ENCODE data around the gene TUBB4A. TPM values are rescaled to one million over a fixed set of nuclear protein-coding genes. Genes with fewer than 3 reads are reported as not detected.

The TUBB4A gene
- total RNA-seq, 1 experiment from 2014 or later: 4.4 TPM

DNA sequence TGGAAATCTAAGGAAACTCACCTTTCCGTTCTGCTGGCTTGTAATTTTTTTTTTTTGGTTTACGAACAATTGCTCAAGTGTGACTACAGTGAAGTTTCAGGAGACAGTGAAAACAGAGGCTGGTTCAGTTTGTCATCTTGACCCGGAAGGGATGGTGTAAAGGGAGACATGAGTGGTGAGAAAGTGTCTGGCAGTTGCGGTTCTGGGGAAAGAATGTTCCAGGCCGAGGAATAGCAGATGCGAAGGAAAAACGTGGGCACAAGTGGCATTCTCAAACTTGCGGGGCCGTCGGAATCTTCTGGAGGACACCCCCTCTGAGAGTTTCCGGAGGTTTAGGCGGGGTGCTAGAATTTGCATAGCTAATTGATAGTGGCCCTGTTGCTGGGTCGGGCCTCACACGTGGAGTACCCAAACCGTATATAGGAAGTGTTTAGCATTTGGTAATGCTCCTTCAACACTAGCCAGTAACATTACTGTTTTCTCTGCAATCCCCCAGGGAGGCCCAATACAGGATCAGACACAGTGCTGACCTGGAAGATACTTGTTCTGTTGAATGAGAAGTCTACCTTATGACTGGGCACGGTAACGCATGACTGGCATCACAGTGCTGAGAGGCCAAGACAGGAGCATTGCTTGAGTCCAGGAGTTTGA lies 25.9 kb upstream of the TUBB4A start:
- H3K36me3 ChIP-seq (ENCODE audit: control insufficient read depth, insufficient read depth, low read length): no peaks in the 10 kb centered on the region; the same call in 1 of the 2 replicates
- DNase-seq (ENCODE audit: low read depth, low spot score) (no peak), ATAC-seq (no peak)
- peaks cover 10% of the 10 kb centered on the region for H3K4me1 ChIP-seq (ENCODE audit: control insufficient read depth, insufficient read depth, low read length)
- intact Hi-C loops (cut with micrococcal nuclease; ENCODE audit: unreplicated experiment): no loop called here
- POLR2A ChIA-PET: no interaction called here
- in situ Hi-C loops (cut with HindIII; ENCODE audit: low pct_unique_long_range_greater_than_20kb, low sequenced_read_pairs): no loop called here
- no peak for TF ChIP-seq POLR2AphosphoS5 (IDR thresholded peaks at IDR 0.05; ENCODE audit: low read depth, low read length)
- TF ChIP-seq, protein P1, sequence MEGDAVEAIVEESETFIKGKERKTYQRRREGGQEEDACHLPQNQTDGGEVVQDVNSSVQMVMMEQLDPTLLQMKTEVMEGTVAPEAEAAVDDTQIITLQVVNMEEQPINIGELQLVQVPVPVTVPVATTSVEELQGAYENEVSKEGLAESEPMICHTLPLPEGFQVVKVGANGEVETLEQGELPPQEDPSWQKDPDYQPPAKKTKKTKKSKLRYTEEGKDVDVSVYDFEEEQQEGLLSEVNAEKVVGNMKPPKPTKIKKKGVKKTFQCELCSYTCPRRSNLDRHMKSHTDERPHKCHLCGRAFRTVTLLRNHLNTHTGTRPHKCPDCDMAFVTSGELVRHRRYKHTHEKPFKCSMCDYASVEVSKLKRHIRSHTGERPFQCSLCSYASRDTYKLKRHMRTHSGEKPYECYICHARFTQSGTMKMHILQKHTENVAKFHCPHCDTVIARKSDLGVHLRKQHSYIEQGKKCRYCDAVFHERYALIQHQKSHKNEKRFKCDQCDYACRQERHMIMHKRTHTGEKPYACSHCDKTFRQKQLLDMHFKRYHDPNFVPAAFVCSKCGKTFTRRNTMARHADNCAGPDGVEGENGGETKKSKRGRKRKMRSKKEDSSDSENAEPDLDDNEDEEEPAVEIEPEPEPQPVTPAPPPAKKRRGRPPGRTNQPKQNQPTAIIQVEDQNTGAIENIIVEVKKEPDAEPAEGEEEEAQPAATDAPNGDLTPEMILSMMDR (IDR thresholded peaks at IDR 0.05): no peak
- TF ChIP-seq, protein P2, sequence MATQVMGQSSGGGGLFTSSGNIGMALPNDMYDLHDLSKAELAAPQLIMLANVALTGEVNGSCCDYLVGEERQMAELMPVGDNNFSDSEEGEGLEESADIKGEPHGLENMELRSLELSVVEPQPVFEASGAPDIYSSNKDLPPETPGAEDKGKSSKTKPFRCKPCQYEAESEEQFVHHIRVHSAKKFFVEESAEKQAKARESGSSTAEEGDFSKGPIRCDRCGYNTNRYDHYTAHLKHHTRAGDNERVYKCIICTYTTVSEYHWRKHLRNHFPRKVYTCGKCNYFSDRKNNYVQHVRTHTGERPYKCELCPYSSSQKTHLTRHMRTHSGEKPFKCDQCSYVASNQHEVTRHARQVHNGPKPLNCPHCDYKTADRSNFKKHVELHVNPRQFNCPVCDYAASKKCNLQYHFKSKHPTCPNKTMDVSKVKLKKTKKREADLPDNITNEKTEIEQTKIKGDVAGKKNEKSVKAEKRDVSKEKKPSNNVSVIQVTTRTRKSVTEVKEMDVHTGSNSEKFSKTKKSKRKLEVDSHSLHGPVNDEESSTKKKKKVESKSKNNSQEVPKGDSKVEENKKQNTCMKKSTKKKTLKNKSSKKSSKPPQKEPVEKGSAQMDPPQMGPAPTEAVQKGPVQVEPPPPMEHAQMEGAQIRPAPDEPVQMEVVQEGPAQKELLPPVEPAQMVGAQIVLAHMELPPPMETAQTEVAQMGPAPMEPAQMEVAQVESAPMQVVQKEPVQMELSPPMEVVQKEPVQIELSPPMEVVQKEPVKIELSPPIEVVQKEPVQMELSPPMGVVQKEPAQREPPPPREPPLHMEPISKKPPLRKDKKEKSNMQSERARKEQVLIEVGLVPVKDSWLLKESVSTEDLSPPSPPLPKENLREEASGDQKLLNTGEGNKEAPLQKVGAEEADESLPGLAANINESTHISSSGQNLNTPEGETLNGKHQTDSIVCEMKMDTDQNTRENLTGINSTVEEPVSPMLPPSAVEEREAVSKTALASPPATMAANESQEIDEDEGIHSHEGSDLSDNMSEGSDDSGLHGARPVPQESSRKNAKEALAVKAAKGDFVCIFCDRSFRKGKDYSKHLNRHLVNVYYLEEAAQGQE (IDR thresholded peaks at IDR 0.05; ENCODE audit: insufficient read depth in 1 of 2, low read depth in 2 of 2, low read length in 1 of 2): no peak
- TF ChIP-seq TCF7L2 (IDR thresholded peaks at IDR 0.05; ENCODE audit: low read depth, low read length): no peak
- TF ChIP-seq SIN3A (IDR thresholded peaks at IDR 0.05; ENCODE audit: borderline replicate concordance, insufficient read depth, low read depth, low read length): no peak
- no peaks in the 10 kb centered on the region for H3K27me3 ChIP-seq (ENCODE audit: control insufficient read depth, insufficient read depth, low read length)
- BruUV-seq (replicated peaks): no TSS peak
- no peak overlapping the region for H3K27ac ChIP-seq (ENCODE audit: low read length)
- H3K4me3 ChIP-seq (ENCODE audit: low read depth in 2 of 2, low read length in 2 of 2): no peak overlapping the region
- no peaks in the 10 kb centered on the region for H3K9me3 ChIP-seq (ENCODE audit: control insufficient read depth, insufficient read depth, low read depth, low read length)
- CTCF ChIA-PET: no interaction called here

DNA sequence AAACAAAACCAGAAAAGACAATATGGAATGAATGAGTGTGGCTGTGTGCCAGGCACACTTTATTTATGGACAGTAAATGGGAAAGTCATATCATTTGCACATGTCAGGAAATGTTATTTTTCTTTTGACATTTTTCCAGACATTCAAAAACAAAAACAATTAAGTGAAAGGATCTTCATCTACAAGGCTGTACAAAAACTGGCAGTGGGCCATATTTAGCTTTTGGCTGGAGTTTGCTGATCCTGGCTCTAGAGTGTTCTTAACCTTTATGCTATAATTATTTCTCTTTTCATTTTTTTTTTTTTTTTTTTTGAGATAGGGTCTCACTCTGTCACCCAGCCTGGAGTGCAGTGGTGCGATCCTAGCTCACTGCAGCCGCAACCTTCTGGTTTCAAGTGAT lies 22.2 kb upstream of the TUBB4A start:
- CTCF ChIA-PET: interaction anchor here (0.6 kb wide), 1 partner anchor 18 kb away, joined by 3 read pairs; no protein-coding TSS in a partner anchor
- no peak overlapping the region for H3K27ac ChIP-seq (ENCODE audit: low read length)
- POLR2A ChIA-PET: interaction anchor here (0.6 kb wide), 1 partner anchor 256 kb away, joined by 3 read pairs; no protein-coding TSS in a partner anchor
- no peaks in the 10 kb centered on the region for H3K36me3 ChIP-seq (ENCODE audit: control insufficient read depth, insufficient read depth, low read length)
- DNase-seq (ENCODE audit: low read depth, low spot score) (no peak), ATAC-seq (no peak)
- H3K4me1 ChIP-seq (ENCODE audit: control insufficient read depth, insufficient read depth, low read length): peaks cover 1% of the 10 kb centered on the region; the same call in 1 of the 2 replicates
- TF ChIP-seq, protein P1 (IDR thresholded peaks at IDR 0.05): no peak
- TF ChIP-seq TCF7L2 (IDR thresholded peaks at IDR 0.05; ENCODE audit: low read depth, low read length): no peak
- TF ChIP-seq, protein P2 (IDR thresholded peaks at IDR 0.05; ENCODE audit: insufficient read depth in 1 of 2, low read depth in 2 of 2, low read length in 1 of 2): no peak
- TF ChIP-seq POLR2AphosphoS5 (IDR thresholded peaks at IDR 0.05; ENCODE audit: low read depth, low read length): no peak
- no peak for TF ChIP-seq SIN3A (IDR thresholded peaks at IDR 0.05; ENCODE audit: borderline replicate concordance, insufficient read depth, low read depth, low read length)
- BruUV-seq (replicated peaks): no TSS peak
- no peaks in the 10 kb centered on the region for H3K27me3 ChIP-seq (ENCODE audit: control insufficient read depth, insufficient read depth, low read length)
- no peaks in the 10 kb centered on the region for H3K9me3 ChIP-seq (ENCODE audit: control insufficient read depth, insufficient read depth, low read depth, low read length)
- H3K4me3 ChIP-seq (ENCODE audit: low read depth in 2 of 2, low read length in 2 of 2): no peak overlapping the region
- in situ Hi-C loops (cut with HindIII; ENCODE audit: low pct_unique_long_range_greater_than_20kb, low sequenced_read_pairs) (no loop called here), intact Hi-C loops (cut with micrococcal nuclease; ENCODE audit: unreplicated experiment) (no loop called here)
